ENCODE results near the gene NGEF.

Gene NGEF

GRCh38 chr2:232880764-232881351 is 132.2 kb downstream of the NGEF start:
- DNase-seq, result no peak

GRCh38 chr2:232879618-232880494 is 133.2 kb downstream of the NGEF start:
- no peak for DNase-seq

GRCh38 chr2:232878855-232879617 is 134.0 kb downstream of the NGEF start:
- no peak for DNase-seq

GRCh38 chr2:232877940-232878511 is 135.0 kb downstream of the NGEF start:
- no peak for DNase-seq

- DNase-seq, result no peak
These were observed 136.0 kb downstream of the NGEF start for GRCh38 chr2:232876978-232877441.

GRCh38 chr2:232876161-232876977 is 136.7 kb downstream of the NGEF start:
- no peak for DNase-seq

- no peak for DNase-seq
These were observed 137.6 kb downstream of the NGEF start for GRCh38 chr2:232875256-232876121.

- DNase-seq, result no peak
These were observed 138.3 kb downstream of the NGEF start for GRCh38 chr2:232874677-232875223.

GRCh38 chr2:232873909-232874641 is 139.0 kb downstream of the NGEF start:
- no peak for DNase-seq

- no peak for DNase-seq
These were observed 139.7 kb downstream of the NGEF start for GRCh38 chr2:232873292-232873908.

GRCh38 chr2:232872826-232873225 is 140.2 kb downstream of the NGEF start:
- no peak for DNase-seq

- DNase-seq, result no peak
These were observed 141.0 kb downstream of the NGEF start for GRCh38 chr2:232871835-232872736.

GRCh38 chr2:232871418-232871834 is 141.6 kb downstream of the NGEF start:
- no peak for DNase-seq

GRCh38 chr2:232870766-232871371 is 142.2 kb downstream of the NGEF start:
- DNase-seq, result no peak

- no peak for DNase-seq
These were observed 142.9 kb downstream of the NGEF start, which contains the start of gene SNORC for GRCh38 chr2:232870018-232870765. Gene SNORC, plus strand, starts transcription at chr2:232870264. Its CDS starts 78 bp downstream, at chr2:232870342.

- DNase-seq, result no peak
These were observed 143.7 kb downstream of the NGEF start for GRCh38 chr2:232869138-232870017.

All from T1000 (cell line).